GM21360 (cell line): Measurements from ENCODE around the gene TGFBR3.

Source experiments
- ATAC-seq: cut with Tn5 transposase; IDR thresholded peaks from one replicate; pipeline ENCODE4 v1.9.1; 2021; ENCODE audit warnings: mild to moderate bottlenecking, moderate library complexity; ENCODE audit not compliant: unreplicated experiment

The TGFBR3 gene

GRCh38 chr1:91885716-91886506 lies at the start of gene TGFBR3:
TSS of gene TGFBR3 (minus strand) at chr1:91886151. CDS start at chr1:91861531, 24,620 bp downstream.
- peak; percentile 73 for ATAC-seq

- no peak for ATAC-seq
Observed at GRCh38 chr1:91929250-91929649, 43.3 kb upstream of the TGFBR3 start.

GRCh38 chr1:91928026-91928425 lies 42.1 kb upstream of the TGFBR3 start:
- no peak for ATAC-seq

- no peak for ATAC-seq
Observed at GRCh38 chr1:91925644-91926435, 39.9 kb upstream of the TGFBR3 start.

GRCh38 chr1:91924146-91924545 lies 38.2 kb upstream of the TGFBR3 start:
- ATAC-seq, result no peak

GRCh38 chr1:91919962-91920361 lies 34.0 kb upstream of the TGFBR3 start:
- ATAC-seq, result no peak

GRCh38 chr1:91916811-91917460 lies 31.0 kb upstream of the TGFBR3 start:
- ATAC-seq, result no peak

GRCh38 chr1:91916046-91916445 lies 30.1 kb upstream of the TGFBR3 start:
- no peak for ATAC-seq

- ATAC-seq, result no peak
Observed at GRCh38 chr1:91913018-91913417, 27.1 kb upstream of the TGFBR3 start.

- ATAC-seq, result no peak
Observed at GRCh38 chr1:91912266-91912665, 26.3 kb upstream of the TGFBR3 start.

GRCh38 chr1:91901231-91901630 lies 15.3 kb upstream of the TGFBR3 start:
- ATAC-seq, result no peak

GRCh38 chr1:91900562-91900961 lies 14.6 kb upstream of the TGFBR3 start:
- ATAC-seq, result no peak

GRCh38 chr1:91897016-91897415 lies 11.1 kb upstream of the TGFBR3 start:
- no peak for ATAC-seq

GRCh38 chr1:91895832-91896556 lies 10.0 kb upstream of the TGFBR3 start:
- ATAC-seq, result no peak

GRCh38 chr1:91894036-91894761 lies 8.2 kb upstream of the TGFBR3 start:
- no peak for ATAC-seq

GRCh38 chr1:91891969-91892368 lies 6.0 kb upstream of the TGFBR3 start:
- ATAC-seq, result no peak

- ATAC-seq, result no peak
Observed at GRCh38 chr1:91891454-91891853, 5.5 kb upstream of the TGFBR3 start.

GRCh38 chr1:91889717-91890459 lies 3.9 kb upstream of the TGFBR3 start:
- ATAC-seq, result no peak

- peak; percentile 15 for ATAC-seq
Observed at GRCh38 chr1:91885213-91885715, 687 bp downstream of the TGFBR3 start.
